Muscle layer of colon (tissue), 2 donors: Measurements from ENCODE around the gene KRTAP19-2.

ENCODE experiments used
- H3K27ac ChIP-seq: one replicate; pipeline ENCODE4 v1.7.0; 2013; ENCODE audit warnings: low read depth, mild to moderate bottlenecking, low read length, moderate library complexity
- H3K27me3 ChIP-seq, 2 donors: one replicate each; pipeline ENCODE4 v1.7.0; 2013; ENCODE audit warnings: low read length in 2 of 2, mild to moderate bottlenecking in 2 of 2; ENCODE audit not compliant: insufficient read depth in 2 of 2, control insufficient read depth in 1 of 2
- H3K36me3 ChIP-seq: one replicate; pipeline ENCODE4 v1.7.0; 2013; ENCODE audit warnings: mild to moderate bottlenecking, low read length; ENCODE audit not compliant: insufficient read depth
- H3K4me1 ChIP-seq: one replicate; pipeline ENCODE4 v1.7.0; 2013; ENCODE audit warnings: mild to moderate bottlenecking, low read length; ENCODE audit not compliant: insufficient read depth
- H3K4me3 ChIP-seq, 2 donors: one replicate each; pipeline ENCODE4 v1.7.0; 2013; ENCODE audit warnings: low read length in 2 of 2, low read depth in 1 of 2, mild to moderate bottlenecking in 1 of 2, moderate library complexity in 1 of 2
- H3K9ac ChIP-seq: one replicate; pipeline ENCODE4 v1.7.0; 2013; ENCODE audit warnings: low read length
- H3K9me3 ChIP-seq: one replicate; pipeline ENCODE4 v1.7.0; 2013; ENCODE audit warnings: mild to moderate bottlenecking, low read length
- donor health status: abdominal sarcoma.
- donor health status: Adenocarcinoma of cecum.

KRTAP19-2 gene

GRCh38 chr21:30468900-30469714, 18.1 kb downstream of the KRTAP19-2 start:
- H3K4me3 ChIP-seq: no peak overlapping the region
- H3K9me3 ChIP-seq: no peaks in the 10 kb centered on the region
- no peaks in the 10 kb centered on the region for H3K27me3 ChIP-seq
- H3K9ac ChIP-seq: no peak overlapping the region
- no peak overlapping the region for H3K27ac ChIP-seq
- no peaks in the 10 kb centered on the region for H3K4me1 ChIP-seq
- H3K36me3 ChIP-seq: no peaks in the 10 kb centered on the region

- H3K4me3 ChIP-seq: no peak overlapping the region
- H3K9me3 ChIP-seq: no peaks in the 10 kb centered on the region
- H3K36me3 ChIP-seq: no peaks in the 10 kb centered on the region
- no peak overlapping the region for H3K27ac ChIP-seq
- H3K4me1 ChIP-seq: no peaks in the 10 kb centered on the region
- no peak overlapping the region for H3K9ac ChIP-seq
- H3K27me3 ChIP-seq: no peaks in the 10 kb centered on the region
Measured at GRCh38 chr21:30463713-30464112, 23.5 kb downstream of the KRTAP19-2 start.

DNA sequence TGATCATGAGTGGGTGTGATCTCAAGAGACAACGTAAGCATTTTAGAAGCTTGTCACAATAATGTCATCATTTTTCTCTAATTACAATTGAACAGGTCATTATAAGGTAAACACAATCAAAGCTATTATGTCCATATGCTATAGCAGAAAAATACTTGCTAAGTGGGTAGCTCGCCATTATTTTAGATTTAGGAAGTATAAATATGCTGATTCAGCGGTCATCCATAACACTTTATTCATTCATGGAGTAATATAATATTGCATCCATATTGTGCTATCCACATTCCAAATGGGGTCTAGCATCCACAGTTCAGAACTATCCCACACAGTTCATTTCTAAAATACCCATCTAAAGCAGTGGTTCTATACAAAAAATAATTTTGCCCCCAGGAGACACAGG, 38.7 kb downstream of the KRTAP19-2 start:
- Histone ChIP-seq H3K27me3 (no peaks in the 10 kb centered on the region), H3K9me3 (no peaks in the 10 kb centered on the region), H3K4me3 (no peak overlapping the region), H3K27ac (no peak overlapping the region), H3K36me3 (no peaks in the 10 kb centered on the region), H3K4me1 (no peaks in the 10 kb centered on the region), H3K9ac (no peak overlapping the region)

- Histone ChIP-seq H3K9me3 (no peaks in the 10 kb centered on the region), H3K27ac (no peak overlapping the region), H3K4me3 (no peak overlapping the region), H3K36me3 (no peaks in the 10 kb centered on the region), H3K4me1 (no peaks in the 10 kb centered on the region), H3K27me3 (no peaks in the 10 kb centered on the region), H3K9ac (no peak overlapping the region)
Measured at GRCh38 chr21:30447056-30447455, 40.2 kb downstream of the KRTAP19-2 start.

DNA sequence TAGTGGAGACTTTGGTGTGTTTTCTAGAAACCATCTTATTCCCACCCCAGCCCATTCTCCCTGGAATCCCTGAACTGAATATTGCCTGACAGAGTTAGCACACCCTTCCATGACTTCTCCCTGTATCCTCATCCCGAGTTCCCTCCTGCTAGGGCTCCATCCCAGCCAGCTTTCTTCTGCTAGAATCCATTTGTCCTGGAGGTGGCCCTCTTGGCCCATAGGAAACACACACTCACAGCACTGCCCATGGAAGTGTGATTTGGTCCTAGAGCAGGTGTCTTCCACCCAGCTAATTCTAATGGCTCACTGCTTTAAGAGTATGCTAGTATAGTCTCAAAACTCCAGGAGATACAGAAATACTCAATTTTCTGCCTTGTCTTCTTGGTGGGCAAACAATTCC, 43.0 kb downstream of the KRTAP19-2 start:
- Histone ChIP-seq H3K9ac (no peak overlapping the region), H3K4me3 (no peak overlapping the region), H3K27me3 (no peaks in the 10 kb centered on the region), H3K27ac (no peak overlapping the region), H3K36me3 (no peaks in the 10 kb centered on the region), H3K4me1 (no peaks in the 10 kb centered on the region), H3K9me3 (no peaks in the 10 kb centered on the region)

DNA sequence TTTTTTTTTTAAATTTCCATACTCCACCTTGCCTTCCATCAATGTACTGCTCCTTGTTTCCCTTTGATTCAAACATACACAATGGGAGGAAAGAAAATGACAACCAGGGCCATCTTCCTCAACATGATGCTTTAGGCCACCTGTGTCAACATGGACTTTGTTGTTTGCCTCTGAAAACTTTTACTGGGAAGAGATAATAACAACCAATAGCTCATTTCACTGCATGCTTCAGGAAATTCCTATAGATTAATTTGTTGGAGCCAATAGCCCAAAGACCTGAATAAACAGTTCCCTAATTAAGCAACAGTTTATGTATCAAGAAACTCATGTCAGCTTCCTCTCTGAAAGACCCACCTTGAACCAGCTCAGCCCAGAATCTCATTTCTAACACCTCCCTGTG, 44.0 kb downstream of the KRTAP19-2 start:
- Histone ChIP-seq H3K36me3 (no peaks in the 10 kb centered on the region), H3K9ac (no peak overlapping the region), H3K27ac (no peak overlapping the region), H3K4me1 (no peaks in the 10 kb centered on the region), H3K4me3 (no peak overlapping the region), H3K9me3 (no peaks in the 10 kb centered on the region), H3K27me3 (no peaks in the 10 kb centered on the region)

GRCh38 chr21:30439975-30440374, 47.3 kb downstream of the KRTAP19-2 start, which contains the start of gene KRTAP15-1:
KRTAP15-1 (plus strand) TSS chr21:30440275; CDS start chr21:30440328, 53 bp downstream.
- no peaks in the 10 kb centered on the region for H3K4me1 ChIP-seq
- no peak within 1 kb of the TSS for H3K9ac ChIP-seq
- H3K36me3 ChIP-seq: no peaks in the 10 kb centered on the region
- H3K9me3 ChIP-seq: no peaks in the 10 kb centered on the region
- H3K4me3 ChIP-seq: no peak within 1 kb of the TSS
- H3K27me3 ChIP-seq: no peaks in the 10 kb centered on the region
- no peak within 1 kb of the TSS for H3K27ac ChIP-seq
